Ovary (tissue), 9 donors: Measurements from ENCODE around the gene DSCAM. TPM values are rescaled to one million over a fixed set of nuclear protein-coding genes. Genes with fewer than 3 reads are reported as not detected.

Source experiments
- DNase-seq, 5 donors: peaks; one replicate each; pipeline ENCODE4 v3.0.0-alpha.2; 2019 to 2020
- H3K27ac ChIP-seq, 2 donors: fragments of 200-600 bp; one replicate each; pipeline versions ENCODE4 v1.5.1 to v1.8.0; 2019 to 2022
- H3K27me3 ChIP-seq: fragments of 200-600 bp; one replicate; pipeline ENCODE4 v1.8.0; 2022
- H3K36me3 ChIP-seq: fragments of 200-600 bp; sonication (generic); one replicate; pipeline ENCODE4 v1.5.1; 2019
- H3K4me1 ChIP-seq: one replicate; pipeline ENCODE4 v1.8.1; 2013; ENCODE audit warnings: mild to moderate bottlenecking, moderate library complexity; ENCODE audit not compliant: insufficient read depth
- H3K4me3 ChIP-seq: fragments of 200-600 bp; sonication (generic); one replicate; pipeline ENCODE4 v1.5.1; 2017
- H3K9me3 ChIP-seq, 2 donors: fragments of 200-600 bp in 1 of 2; sonication (generic) in 1 of 2; one replicate each; pipeline versions ENCODE4 v1.5.1 to v1.8.1; 2013 to 2019; ENCODE audit warnings: mild to moderate bottlenecking in 1 of 2, moderate library complexity in 1 of 2
- EP300 ChIP-seq: sonication (generic); formaldehyde crosslinking; IDR thresholded peaks from one replicate; pipeline ENCODE4 v1.6.1; 2017; ENCODE audit warnings: antibody characterized with exemption
- POLR2A ChIP-seq: fragments of 450-650 bp; IDR thresholded peaks from one replicate; pipeline ENCODE4 v1.6.1; 2017; ENCODE audit warnings: antibody characterized with exemption, mild to moderate bottlenecking, moderate library complexity
- whole genome bisulfite sequencing, 3 donors: extraction: QIAGEN DNeasy Blood & Tissue Kit in 1 of 3; methylation state at CpG; one replicate each; pipeline versions ENCODE4 v1.1.5 to v1.1.7; 2013 to 2017; 5-methylcytosine and 5-hydroxymethylcytosine counted together
- intact Hi-C, 4 donors: fragments of 100-400 bp; cut with DNase I; formaldehyde crosslinking; loops; one replicate each; pipeline versions ENCODE4 v1.11.0 to v1.15.1; 2022 to 2023
- polyA plus RNA-seq, 2 donors: library from polyadenylated mRNA; stranded (reverse); fragments of 200-250 nt in 1 of 2; fragments of 350-450 nt in 1 of 2; fragmentation: Illumina TruSeq in 1 of 2; extraction: RNeasy Lipid Tissue Mini Kit (QIAGEN cat#74804) in 1 of 2; gene quantifications; one replicate each; pipeline ENCODE4 v1.2.3, GENCODE V29; 2013 to 2014
- total RNA-seq, 7 donors: library from RNA; depleted of rRNA in 2 of 7; stranded (reverse); fragments of >200 nt in 2 of 7; fragmentation: NEBNext Ultra II Directional in 3 of 7; extraction: Animal tissue kit (Norgen Biotek cat#: 25700) in 3 of 7; gene quantifications; one replicate each; pipeline versions ENCODE4 v1.1.0 to v1.2.4, GENCODE V29; 2016 to 2023
- TF ChIP-seq, protein P1 (sequence below), 3 donors: fragments of 450-650 bp in 2 of 3; fragments of 200-600 bp in 1 of 3; IDR thresholded peaks; one replicate each; pipeline versions ENCODE4 v1.5.1 to v1.8.0; 2016 to 2022; ENCODE audit warnings: antibody characterized with exemption in 3 of 3, mild to moderate bottlenecking in 1 of 3
- donor health status: DM: no; HTN: no; CAD: no; lungs with moderate emphysema.
- donor health status: DM: no; HTN: no; CAD: no.
- donor health status: Bipolar disorder and iron deficiency.
- donor health status: DM: yes; HTN: yes; CAD: no.
- donor health status: DM: no; HTN: no; CAD: no.
- donor health status: DM: yes; HTN: yes; CAD: no.

DSCAM gene
- total and polyA plus RNA-seq, 9 donors: under 0.01 to 0.12 (median 0.04) TPM; not detected in 5

DNA sequence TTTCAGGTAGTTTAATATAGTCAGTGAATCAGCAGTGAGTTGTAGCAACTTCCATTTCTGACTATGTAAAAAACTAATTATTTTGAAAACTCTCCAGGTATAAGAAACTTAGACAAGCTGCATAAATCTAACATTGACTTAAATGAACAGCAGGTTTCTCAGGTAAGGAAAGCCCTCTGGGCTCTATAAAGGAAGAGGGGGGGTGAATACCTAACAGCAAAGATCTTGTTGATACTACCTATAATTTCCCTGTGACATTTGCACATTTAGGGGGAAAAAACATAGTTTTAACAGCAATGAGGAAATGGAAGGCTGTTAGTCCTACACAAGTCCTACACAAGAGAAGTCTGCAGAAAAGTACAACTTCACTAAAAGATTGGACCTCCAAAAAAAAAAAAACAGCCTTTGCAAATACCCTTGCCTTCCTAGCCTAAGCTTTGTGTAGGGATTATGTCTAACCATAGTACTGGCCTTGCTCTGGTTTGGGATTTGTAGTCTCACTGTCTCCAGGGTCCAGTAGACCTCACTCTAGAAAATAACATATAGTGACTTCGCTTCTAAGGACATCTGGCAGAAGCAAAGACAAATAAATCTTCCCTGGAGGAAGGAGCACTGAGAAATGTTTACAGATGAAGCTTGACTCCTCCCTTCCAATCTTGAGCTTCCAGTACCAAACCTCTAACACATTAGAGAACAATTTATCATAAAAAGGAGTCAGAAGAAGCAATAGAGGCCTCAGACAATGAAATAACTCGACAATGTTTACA lies 459.8 kb downstream of the DSCAM start:
- no peaks in the 10 kb centered on the region for H3K4me1 ChIP-seq
- no peak overlapping the region for H3K4me3 ChIP-seq
- intact Hi-C loops: no loop called here

DNA sequence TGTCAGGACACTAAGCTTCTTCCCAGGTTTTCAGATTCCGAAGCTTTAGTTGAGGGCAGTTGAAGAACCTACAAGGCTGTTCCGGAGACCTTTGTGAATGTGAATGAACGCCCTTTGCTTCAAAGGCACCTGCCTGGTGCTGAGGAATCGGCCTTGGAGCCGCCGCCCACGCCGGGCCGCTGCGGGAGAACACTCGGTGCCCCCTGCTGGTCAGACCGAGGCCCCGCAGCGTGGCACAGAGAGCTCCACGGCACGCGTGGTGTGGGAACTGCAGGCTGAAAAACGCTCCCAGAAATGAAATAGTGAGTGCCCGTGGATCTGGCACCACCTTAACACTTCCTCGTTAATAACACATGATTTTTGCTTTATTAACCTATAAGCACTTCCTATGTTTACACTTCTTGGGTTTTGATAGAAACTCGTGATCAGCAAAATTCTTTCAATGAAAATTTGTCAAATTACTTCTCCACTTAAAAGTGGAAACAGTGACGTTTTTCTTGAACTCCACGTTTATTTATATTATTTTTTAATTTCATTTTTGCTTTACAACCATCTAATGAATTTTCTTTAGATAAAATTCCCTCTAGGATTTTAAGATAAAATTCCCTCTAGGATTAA lies 460.6 kb downstream of the DSCAM start:
- Histone ChIP-seq H3K9me3 (no peaks in the 10 kb centered on the region), H3K4me1 (no peaks in the 10 kb centered on the region), H3K27ac (no peak overlapping the region), H3K36me3 (no peaks in the 10 kb centered on the region), H3K27me3 (no peaks in the 10 kb centered on the region), H3K4me3 (no peak overlapping the region)
- peak in 1 of 5 donors; percentile 11 for DNase-seq
- no peak for TF ChIP-seq EP300
- TF ChIP-seq POLR2A: no peak
- intact Hi-C loops: no loop called here
- 24 to 41% (median 34%) methylated on average over 23 of the region's 23 CpGs for WGBS, 3 donors

More for the DNA sequence above, 459.8 kb downstream of the DSCAM start:
- TF ChIP-seq POLR2A (no peak), EP300 (no peak)
- H3K9me3 ChIP-seq: no peaks in the 10 kb centered on the region
- H3K27ac ChIP-seq: no peak overlapping the region
- H3K36me3 ChIP-seq: no peaks in the 10 kb centered on the region
- WGBS, 3 donors: 38 to 64% (median 51%) methylated on average over 2 of the region's 2 CpGs
- DNase-seq: no peak
- no peaks in the 10 kb centered on the region for H3K27me3 ChIP-seq

DNA sequence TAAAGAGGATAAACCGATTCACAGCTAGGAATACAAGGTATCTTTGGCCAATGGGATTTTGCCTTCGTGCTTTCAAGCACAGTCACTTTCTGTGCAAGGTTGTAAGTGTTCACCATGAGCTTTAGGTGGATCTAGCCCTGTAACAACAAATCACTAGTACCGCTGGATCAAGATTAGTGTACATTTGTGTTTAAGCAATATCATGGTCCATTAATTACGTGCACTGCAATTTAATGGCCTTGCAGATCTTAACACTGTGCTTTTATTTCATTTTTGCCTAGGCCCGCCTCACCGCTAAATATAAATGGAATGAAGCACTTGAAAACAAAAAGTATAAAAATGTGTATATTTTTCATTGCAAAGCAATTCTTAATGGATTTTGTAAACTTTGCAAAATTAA lies 461.1 kb downstream of the DSCAM start:
- Histone ChIP-seq H3K27me3 (no peaks in the 10 kb centered on the region), H3K4me3 (no peak overlapping the region), H3K9me3 (no peaks in the 10 kb centered on the region), H3K36me3 (no peaks in the 10 kb centered on the region), H3K27ac (no peak overlapping the region), H3K4me1 (no peaks in the 10 kb centered on the region)
- intact Hi-C loops: no loop called here
- TF ChIP-seq POLR2A (no peak), EP300 (no peak)
- TF ChIP-seq, protein P1, sequence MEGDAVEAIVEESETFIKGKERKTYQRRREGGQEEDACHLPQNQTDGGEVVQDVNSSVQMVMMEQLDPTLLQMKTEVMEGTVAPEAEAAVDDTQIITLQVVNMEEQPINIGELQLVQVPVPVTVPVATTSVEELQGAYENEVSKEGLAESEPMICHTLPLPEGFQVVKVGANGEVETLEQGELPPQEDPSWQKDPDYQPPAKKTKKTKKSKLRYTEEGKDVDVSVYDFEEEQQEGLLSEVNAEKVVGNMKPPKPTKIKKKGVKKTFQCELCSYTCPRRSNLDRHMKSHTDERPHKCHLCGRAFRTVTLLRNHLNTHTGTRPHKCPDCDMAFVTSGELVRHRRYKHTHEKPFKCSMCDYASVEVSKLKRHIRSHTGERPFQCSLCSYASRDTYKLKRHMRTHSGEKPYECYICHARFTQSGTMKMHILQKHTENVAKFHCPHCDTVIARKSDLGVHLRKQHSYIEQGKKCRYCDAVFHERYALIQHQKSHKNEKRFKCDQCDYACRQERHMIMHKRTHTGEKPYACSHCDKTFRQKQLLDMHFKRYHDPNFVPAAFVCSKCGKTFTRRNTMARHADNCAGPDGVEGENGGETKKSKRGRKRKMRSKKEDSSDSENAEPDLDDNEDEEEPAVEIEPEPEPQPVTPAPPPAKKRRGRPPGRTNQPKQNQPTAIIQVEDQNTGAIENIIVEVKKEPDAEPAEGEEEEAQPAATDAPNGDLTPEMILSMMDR (IDR thresholded peaks at IDR 0.05): no peak
- DNase-seq: no peak
- WGBS, 3 donors: 90 to 91% (median 90%) methylated on average over 6 of the region's 6 CpGs

DNA sequence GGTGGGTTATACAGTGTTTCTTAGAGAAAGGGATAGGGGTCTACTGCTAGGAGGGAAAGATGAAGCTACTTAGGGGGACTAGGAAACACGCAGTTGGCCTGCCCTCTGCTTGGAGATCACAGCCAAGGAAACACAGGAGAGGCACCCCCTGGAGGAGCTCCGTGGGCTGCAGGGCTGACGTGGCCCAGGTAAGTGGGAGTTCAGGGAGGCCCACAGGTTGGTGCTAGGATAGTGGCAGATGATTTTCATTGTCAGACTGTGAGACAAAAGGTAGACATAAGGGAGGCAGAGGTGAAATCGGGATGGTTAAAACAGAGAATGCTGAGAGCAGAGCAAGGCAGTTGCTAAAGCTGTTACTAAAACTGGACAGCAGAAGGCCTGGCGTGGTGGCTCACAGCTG lies 463.0 kb downstream of the DSCAM start:
- 85 to 90% (median 89%) methylated on average over 5 of the region's 5 CpGs for WGBS, 3 donors

DNA sequence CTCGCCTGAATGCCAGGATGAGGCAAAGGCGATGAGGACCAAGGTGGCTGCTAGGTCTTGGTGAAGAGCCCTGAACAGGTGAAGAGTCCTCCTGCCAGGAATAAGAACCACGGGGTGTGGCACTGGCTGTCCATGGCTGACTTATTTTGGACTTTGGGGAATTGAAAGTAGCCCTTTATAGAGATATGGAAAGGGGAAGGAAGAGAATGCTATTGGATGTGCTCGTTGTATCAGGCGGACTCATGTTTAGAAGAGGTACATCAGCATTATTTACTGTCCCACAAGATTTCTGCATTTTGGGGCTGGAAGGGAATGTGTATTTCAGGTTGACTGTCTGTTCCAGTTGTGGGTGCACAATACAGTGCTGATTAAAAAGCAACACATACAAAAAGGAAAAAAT lies 465.8 kb downstream of the DSCAM start:
- no peak for TF ChIP-seq POLR2A
- TF ChIP-seq EP300: no peak
- H3K9me3 ChIP-seq: no peaks in the 10 kb centered on the region
- H3K27me3 ChIP-seq: no peaks in the 10 kb centered on the region
- H3K27ac ChIP-seq: no peak overlapping the region
- no peak for DNase-seq
- intact Hi-C loops: no loop called here
- no peak overlapping the region for H3K4me3 ChIP-seq
- no peaks in the 10 kb centered on the region for H3K4me1 ChIP-seq
- H3K36me3 ChIP-seq: no peaks in the 10 kb centered on the region
- WGBS, 3 donors: 87 to 92% (median 90%) methylated on average over 5 of the region's 5 CpGs

More for the DNA sequence above, 463.0 kb downstream of the DSCAM start:
- Histone ChIP-seq H3K4me1 (no peaks in the 10 kb centered on the region), H3K27me3 (no peaks in the 10 kb centered on the region), H3K9me3 (no peaks in the 10 kb centered on the region), H3K27ac (no peak overlapping the region), H3K36me3 (no peaks in the 10 kb centered on the region), H3K4me3 (no peak overlapping the region)
- intact Hi-C loops: no loop called here
- TF ChIP-seq, protein P1 (IDR thresholded peaks at IDR 0.05): no peak
- TF ChIP-seq POLR2A: no peak
- no peak for TF ChIP-seq EP300
- no peak for DNase-seq
